Glutamatergic neuron (in vitro differentiated cells): ENCODE data around the gene GFPT1. TPM values are rescaled to one million over a fixed set of nuclear protein-coding genes. Genes with fewer than 3 reads are reported as not detected.

Source experiments
- total RNA-seq: library from RNA; stranded (reverse); fragmentation: NEBNext Ultra II Directional; extraction: Animal tissue kit (Norgen Biotek cat#: 25700); gene quantifications from one replicate; pipeline ENCODE4 v1.2.1, GENCODE V29; 2021; ENCODE audit not compliant: unreplicated experiment

GFPT1 gene
- total RNA-seq, 1 donor from 2014 or later = 39.3 TPM

Other genes with a start within 250 kb of the GFPT1 start
- gene NFU1, start 50.2 kb upstream of the GFPT1 start, total RNA-seq = 40.0 TPM